Bone marrow (tissue), 2 donors: ENCODE measurements around the gene PPCDC.
"Not testable (repeated sequence)": the region's sequence is repeated elsewhere in the genome, so short reads cannot be mapped to it uniquely, and the experiment has no call there.

Source experiments
- DNase-seq, 2 donors: peaks; one replicate each; lab custom pipeline; 2025; lab: John Stamatoyannopoulos, UW

The PPCDC gene

DNA sequence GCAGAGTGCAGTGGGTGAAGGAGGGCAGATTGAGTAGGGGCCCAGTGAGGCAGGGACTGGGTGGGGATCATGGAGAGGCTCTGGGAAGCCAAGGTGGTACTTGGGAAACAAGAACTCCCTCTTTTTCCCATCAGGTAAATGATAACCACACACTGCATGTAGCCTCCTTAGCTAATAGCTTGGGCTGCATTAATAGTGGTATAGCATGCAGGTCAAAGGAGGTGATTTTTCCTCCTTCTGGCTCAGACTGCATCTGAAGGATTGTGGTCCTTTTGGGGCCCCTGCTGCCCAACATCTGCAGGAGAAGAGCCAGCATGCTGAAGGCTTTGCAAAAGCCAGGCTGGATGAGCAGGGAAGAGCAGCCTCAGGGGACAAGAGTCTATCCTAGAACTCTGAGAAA is 45.4 kb downstream of the PPCDC start:
- DNase-seq = no peak

DNA sequence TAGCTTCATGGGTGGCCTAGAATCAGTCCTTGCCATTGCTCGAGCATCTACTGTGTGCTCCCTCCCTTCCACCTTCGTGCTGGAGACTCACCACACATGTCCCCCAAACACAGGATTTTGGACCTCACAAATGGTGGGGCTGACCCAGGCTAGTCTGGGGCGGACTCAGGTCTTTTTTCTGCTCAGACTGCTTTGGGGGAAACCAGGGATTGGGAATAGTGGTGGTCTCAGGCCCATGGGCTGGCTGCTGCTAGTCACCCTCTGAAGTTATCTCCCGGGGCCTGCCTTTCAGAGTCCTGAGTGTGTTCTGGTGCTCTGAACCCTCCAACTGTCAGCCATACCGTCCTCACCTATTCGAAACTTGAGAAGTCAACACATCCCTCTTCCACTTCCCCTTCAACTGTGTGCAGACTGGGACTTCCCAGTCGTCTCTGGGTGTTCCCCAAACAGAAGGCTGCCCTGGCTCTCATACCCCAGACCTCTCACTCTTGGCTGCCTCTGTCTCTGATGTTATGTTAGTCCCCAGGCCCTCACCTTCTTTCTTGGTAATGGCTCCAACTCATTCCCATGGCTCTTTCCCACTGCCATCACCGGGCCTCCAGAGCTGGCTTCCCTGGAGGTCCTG is 46.0 kb downstream of the PPCDC start:
- peak; percentile 25 to 74 for DNase-seq

DNA sequence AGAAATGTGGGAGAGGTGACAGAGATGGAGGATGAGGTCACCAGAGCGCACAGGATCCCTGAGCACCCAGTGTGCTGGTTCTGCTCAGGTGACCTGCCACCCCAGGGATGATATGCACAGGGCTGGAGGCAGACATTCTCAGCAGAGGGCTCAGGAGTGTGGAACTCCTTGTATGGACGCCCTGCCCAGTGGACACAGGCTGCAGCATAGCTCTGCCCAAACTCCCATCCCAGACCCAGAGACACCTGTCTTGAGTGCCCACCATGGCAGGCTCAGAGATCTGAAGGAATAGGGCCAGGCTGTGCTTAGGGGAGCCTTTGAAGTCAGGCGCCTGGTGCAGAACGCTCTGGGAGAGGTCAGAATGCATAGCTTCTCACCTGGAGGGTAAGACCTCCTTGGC is 47.3 kb downstream of the PPCDC start:
- no peak for DNase-seq

DNA sequence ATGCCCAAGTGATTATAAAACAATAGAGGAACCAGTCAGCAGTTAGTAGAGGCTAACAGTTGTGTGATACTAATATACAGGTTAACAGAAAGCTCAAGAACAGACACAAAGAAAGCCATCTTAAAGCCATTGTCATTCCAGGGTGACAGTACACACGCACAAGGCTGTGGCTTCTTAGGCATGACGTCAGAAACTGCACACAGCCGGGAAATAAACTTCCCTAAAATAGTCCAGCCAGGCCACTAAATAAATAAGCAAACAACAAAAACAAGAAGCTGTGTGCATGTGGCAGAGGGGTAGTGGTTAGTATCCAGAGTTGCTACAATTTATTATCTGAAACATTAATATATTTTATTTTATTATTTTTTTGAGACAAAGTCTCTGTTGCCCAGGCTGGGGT is 49.8 kb downstream of the PPCDC start:
- peak in 1 of 2 donors; percentile 21 for DNase-seq

DNA sequence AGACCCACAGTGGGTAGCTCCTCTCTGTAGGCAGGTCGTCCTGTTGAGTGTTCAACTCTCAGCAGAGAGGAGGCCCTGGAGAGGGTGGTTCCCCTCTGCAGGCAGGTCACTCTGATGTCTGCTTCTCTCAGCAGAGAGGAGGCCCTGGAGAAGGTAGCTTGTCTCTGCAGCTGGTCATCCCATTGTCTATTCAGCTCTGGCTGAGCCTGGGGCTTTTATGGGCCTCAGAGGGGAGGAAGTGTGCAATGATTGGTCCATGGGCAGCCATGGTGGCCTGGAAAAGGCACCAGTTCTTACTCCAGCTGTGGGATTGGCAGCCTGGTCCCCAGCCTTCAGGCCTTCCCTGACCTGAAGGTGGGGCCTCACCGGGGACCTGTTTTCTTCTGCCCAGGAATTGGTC is 52.9 kb downstream of the PPCDC start:
- DNase-seq = no peak

DNA sequence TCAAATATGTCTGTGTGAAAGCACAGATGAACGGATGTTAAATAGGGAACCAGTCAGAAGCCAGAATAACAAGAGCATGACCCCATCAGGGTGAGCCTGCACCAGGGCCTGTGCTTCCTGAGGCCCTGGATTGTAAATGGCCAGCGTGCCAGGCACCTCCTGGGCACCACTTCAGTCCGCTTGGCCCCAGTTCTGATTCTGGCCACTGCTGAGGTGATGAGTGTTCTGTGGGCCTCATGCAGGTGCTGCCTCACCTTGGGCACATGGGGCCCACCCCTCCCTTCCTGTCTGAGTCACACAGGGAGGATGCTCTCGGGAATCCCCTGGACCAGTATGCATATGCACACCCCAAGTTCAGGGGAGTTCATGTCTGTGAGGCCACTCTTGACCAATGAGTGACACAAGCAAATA is 54.2 kb downstream of the PPCDC start:
- DNase-seq = not testable (repeated sequence)

DNA sequence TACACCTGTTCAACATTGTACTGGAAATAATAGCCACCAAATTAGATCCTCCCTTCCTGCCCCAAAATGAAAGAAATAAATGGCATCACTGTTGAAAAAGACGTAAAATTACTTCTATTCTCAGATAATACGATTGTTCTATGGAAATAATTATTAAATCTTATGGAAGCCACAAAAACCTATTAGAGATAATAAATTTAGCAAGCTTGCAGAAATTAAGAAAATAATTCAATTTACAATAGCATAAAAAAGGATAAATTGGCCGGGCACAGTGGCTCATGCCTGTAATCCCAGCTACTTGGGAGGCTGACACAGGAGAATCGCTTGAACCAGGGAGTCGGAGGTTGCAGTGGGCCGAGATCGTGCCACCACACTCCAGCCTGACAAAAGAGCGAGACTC is 57.8 kb downstream of the PPCDC start:
- DNase-seq = no peak

DNA sequence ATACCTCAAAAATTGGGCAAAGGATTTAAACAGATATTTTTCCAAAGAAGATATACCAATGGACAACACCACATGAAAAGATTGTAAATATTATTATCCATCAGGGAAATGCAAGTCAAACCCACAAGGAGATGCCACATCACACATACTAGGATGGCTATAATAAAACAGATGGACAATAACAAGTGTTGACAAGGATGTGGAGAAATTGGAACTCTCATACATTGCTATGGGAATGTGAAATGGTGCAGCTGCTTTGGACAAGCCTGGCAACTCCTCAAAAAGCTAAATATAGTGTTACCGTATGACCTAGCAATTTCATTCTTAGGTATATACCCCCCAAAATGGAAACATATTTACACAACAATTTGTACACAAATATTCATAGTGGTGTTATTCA is 59.3 kb downstream of the PPCDC start:
- DNase-seq = no peak

DNA sequence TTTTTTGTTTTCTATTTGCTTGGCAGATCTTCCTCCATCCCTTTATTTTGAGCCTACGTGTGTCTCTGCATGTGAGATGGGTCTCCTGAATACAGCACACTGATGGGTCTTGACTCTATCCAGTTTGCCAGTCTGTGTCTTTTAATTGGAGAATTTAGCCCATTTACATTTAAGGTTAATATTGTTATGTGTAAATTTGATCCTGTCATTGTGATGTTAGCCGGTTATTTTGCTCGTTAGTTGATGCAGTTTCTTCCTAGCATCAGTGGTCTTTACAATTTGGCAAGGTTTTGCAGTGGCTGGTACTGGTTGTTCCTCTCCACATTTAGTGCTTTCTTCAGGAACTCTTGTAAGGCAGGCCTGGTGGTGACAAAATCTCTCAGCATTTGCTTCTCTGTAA is 62.3 kb downstream of the PPCDC start:
- DNase-seq = not testable (repeated sequence)

DNA sequence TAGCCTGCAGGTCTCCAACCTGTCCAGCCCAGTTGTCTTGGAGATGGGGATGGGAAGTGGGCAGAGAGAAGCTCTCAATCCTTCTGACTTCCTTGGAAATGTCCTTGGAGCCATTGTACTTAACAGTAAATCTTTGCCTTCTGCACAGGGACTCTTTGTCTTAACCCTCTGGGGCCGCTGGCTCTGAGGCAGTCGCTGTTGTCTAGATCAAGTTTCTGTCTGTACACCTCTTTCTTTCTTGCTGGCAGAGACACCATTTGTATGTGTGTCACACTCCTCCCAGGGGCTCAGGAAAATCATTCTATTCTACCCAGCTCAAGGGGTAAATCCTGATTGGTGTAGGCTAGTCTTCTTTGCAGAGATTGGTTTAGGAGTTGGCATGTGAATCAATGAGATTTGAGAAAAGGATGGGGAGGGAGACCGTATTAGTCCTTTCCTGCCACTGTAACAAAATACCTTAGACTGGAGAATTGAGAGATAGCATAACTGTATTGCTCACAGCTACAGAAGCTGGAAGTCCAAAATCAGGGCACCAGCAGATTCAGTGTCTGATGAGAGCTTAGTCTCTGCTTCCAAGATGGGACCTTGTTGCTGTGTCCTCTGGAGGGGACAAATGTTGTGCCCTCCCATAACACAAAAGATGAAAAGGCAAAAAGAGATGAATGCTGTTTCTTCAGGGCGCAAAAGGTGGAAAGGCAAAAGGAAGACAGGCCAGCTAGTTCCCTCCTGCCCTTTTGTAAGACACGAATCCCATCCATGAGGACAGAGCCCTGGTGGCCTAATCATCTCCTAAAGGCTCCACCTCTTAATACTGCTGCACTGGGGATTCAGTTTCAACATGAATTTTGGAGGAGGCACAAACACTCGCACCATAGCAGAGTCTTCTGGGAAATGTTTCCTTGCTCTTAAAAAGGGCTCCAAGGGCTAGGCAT is 66.3 kb downstream of the PPCDC start:
- DNase-seq = no peak

DNA sequence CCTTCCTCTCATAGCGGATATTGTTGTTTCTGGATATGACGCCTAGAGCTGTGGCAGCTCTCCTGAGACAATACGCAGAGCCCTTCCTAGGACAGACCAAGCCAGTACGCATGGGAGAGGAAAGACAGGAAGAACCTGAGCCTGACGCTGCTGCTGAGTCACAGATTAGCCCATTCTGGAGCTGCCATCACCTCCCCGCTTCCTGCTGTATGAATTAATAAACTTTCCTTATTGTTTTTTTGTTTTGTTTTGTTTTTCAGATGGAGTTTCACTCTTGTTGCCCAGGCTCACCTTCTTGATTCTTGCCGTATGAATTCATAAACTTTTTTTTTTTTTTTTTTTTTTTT is 67.0 kb downstream of the PPCDC start:
- peak in 1 of 2 donors; percentile 84 for DNase-seq

DNA sequence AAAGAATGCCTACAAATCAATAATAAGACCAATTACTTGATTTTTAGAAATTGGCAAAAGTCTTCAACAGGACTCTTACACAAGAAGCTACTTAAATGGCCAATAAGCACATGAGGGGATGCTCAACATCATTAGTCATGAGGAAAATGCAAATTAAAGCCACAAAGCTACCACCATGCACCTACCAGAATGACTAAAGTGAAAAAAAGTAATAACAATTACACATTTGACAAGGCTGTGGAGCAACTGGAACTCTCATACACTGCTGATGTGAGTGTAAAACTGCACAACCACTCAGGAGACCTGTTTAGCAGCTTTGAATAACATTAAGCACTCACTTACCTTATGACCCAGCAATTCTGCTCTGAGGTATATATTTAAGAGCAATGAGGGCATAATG is 68.4 kb downstream of the PPCDC start:
- DNase-seq = no peak

DNA sequence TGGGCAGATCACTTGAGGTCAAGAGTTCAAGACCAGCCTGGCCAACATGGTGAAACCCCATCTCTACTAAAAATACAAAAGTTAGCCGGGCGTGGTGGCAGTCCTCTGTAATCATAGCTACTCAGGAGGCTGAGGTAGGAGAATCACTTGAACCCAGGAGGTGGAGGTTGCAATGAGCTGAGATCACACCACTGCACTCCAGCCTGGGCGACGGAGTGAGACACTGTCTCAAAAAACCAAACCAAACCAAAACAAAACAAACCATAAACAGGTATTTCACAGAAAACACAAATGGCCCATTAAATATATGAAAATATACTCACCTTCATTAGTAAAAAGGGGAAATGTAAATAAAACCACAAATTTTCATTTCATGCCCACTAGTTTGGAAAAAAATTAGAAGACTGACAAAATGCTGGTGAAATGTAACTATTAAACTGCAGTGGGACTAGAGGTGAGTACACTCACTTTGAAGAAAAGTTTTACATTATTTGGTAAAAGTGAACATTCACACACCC is 71.6 kb downstream of the PPCDC start:
- DNase-seq = not testable (repeated sequence)

DNA sequence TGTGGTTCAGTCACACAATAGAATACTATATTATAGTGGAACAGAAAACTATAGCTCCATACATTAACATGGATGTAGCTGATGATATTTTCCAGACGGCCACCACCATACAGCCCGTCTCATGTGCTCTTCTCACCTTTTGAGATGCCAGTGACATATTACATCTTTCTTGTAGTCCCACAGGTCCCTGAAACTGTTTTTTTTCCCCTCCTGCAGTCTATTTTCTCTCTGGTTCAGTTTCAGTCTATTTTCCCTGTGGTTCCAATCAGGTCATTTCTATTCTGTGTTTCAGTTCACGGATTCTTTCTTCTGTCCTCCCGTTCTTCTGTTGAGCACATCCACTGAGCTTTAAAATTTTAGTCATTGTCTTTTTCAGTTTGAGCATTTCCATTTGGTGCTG is 72.2 kb downstream of the PPCDC start:
- DNase-seq = no peak

DNA sequence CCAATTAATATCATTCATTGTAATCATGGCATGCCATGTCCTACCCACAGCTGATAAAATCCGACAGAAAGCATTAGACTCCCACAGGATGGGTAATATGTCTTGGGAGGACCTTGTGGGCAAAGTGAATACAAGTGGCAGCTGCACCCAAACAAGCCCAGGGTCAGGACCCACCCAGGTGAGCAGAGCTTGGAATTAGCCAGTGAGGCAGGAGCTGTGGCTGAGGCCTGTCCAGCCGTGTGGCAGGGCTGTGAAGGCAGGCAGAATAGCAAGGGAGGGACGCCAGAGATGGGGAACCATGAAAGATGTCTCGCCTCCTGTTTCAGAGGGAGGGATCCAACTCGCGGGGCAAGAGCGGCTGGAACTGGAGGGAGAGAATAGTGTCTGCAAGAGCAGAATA is 74.5 kb downstream of the PPCDC start:
- DNase-seq = no peak

DNA sequence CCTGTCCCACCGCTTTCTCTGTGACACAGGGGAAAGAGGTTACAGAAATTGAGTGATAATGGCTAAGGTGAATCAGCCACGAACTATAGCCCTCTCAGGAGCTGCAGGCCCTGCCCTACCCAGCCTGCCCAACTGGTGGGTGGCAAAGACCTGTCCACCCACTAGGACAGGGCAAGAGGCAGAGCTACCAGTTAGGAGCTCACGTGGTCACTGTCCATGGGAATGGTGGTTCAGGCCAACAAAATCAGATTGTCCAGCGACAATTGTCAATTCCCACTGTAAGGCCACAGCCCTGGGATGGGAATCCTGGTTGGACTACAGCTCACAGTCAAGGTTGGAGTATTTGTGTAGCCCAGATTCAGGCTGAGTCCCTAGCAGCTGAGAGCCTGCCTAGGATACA is 75.0 kb downstream of the PPCDC start:
- DNase-seq = no peak
